Measurements from ENCODE around the gene NCAM1. TPM values are rescaled to one million over a fixed set of nuclear protein-coding genes. Genes with fewer than 3 reads are reported as not detected.

Gene NCAM1
- total RNA-seq, 1 donor from 2014 or later: 27.3 TPM

DNA sequence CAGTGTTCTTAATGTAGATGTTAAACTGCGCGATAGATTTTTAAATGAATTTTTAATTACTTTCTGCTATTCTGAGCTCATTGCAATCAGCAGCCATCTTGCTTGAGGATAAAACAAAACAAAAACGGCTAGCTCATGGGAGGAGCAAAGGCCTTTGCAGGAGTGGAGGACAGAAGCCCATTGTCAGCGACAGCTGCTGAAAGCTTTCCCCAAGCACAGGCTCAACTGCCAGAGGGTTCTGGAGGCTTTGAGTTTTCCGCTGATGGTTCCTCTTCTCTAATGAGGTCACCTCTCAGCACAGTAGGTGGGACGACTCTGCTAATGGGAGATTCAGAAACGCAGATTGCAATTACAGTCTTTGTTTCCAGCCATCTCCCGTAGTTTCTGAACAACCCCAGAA is 186.0 kb downstream of the NCAM1 start:
- H3K4me3 Mint-ChIP-seq (ENCODE audit: low read depth): no peak overlapping the region

DNA sequence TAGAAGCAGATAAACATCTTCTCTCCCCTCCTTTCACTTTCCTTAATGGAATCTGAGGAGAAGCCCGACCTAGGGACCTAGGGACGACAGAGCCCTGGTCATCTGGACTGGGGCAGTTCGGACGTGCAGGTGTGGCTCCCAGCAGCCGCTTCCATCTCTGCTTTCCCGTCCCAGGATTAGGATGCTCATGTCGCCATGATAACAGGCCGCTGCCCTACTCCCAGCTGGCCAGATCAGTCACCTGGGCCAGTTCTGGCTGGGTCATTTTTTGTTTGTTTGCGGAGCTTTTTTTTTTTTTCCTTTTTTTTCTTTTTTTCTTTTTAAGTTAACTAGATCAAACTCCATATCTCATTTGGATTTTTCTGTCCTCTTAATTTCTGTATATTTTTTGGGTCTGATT is 186.9 kb downstream of the NCAM1 start:
- H3K4me1 Mint-ChIP-seq (ENCODE audit: low read depth): peaks cover 7% of the 10 kb centered on the region
- H3K27me3 Mint-ChIP-seq: peaks cover 6% of the 10 kb centered on the region
- no peak overlapping the region for H3K4me3 Mint-ChIP-seq (ENCODE audit: low read depth)
- no peak for DNase-seq (ENCODE audit: low spot score, unreplicated experiment)
- H3K36me3 Mint-ChIP-seq (ENCODE audit: insufficient read depth): no peaks in the 10 kb centered on the region
- no peaks in the 10 kb centered on the region for H3K9me3 Mint-ChIP-seq (ENCODE audit: low read depth)
- TF ChIP-seq, protein P1, sequence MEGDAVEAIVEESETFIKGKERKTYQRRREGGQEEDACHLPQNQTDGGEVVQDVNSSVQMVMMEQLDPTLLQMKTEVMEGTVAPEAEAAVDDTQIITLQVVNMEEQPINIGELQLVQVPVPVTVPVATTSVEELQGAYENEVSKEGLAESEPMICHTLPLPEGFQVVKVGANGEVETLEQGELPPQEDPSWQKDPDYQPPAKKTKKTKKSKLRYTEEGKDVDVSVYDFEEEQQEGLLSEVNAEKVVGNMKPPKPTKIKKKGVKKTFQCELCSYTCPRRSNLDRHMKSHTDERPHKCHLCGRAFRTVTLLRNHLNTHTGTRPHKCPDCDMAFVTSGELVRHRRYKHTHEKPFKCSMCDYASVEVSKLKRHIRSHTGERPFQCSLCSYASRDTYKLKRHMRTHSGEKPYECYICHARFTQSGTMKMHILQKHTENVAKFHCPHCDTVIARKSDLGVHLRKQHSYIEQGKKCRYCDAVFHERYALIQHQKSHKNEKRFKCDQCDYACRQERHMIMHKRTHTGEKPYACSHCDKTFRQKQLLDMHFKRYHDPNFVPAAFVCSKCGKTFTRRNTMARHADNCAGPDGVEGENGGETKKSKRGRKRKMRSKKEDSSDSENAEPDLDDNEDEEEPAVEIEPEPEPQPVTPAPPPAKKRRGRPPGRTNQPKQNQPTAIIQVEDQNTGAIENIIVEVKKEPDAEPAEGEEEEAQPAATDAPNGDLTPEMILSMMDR (IDR thresholded peaks at IDR 0.05; ENCODE audit: unreplicated experiment): no peak
- H3K27ac Mint-ChIP-seq: no peak overlapping the region

More for the DNA sequence above, 186.0 kb downstream of the NCAM1 start:
- no peaks in the 10 kb centered on the region for H3K36me3 Mint-ChIP-seq (ENCODE audit: insufficient read depth)
- TF ChIP-seq, protein P1 (IDR thresholded peaks at IDR 0.05; ENCODE audit: unreplicated experiment): no peak
- H3K27ac Mint-ChIP-seq: no peak overlapping the region
- peaks cover 7% of the 10 kb centered on the region for H3K4me1 Mint-ChIP-seq (ENCODE audit: low read depth)
- H3K27me3 Mint-ChIP-seq: peaks cover 6% of the 10 kb centered on the region
- DNase-seq (ENCODE audit: low spot score, unreplicated experiment): no peak
- H3K9me3 Mint-ChIP-seq (ENCODE audit: low read depth): no peaks in the 10 kb centered on the region

DNA sequence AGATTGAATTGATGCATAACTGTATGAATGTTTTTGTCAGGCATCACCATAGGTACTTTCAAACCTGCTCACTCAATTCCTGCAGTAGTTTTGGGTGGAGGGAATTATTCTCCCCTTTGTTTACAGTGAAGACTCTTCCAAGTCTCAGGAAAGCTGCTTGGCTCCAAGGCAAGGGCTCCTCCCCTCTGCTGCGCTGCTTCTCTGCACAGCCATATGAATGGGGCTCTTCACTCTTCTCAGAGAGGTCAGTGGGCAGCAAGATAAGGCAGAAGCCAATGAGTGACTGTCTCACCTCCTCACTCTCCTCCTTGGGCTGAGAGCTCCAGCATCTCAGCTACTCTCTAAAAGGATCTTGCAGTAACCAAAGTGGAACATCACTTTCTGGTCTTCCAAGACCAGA is 187.4 kb downstream of the NCAM1 start:
- no peak overlapping the region for H3K27ac Mint-ChIP-seq
- peaks cover 5% of the 10 kb centered on the region for H3K4me1 Mint-ChIP-seq (ENCODE audit: low read depth)
- no peak for DNase-seq (ENCODE audit: low spot score, unreplicated experiment)
- no peak overlapping the region for H3K4me3 Mint-ChIP-seq (ENCODE audit: low read depth)
- peaks cover 6% of the 10 kb centered on the region for H3K27me3 Mint-ChIP-seq
- no peaks in the 10 kb centered on the region for H3K9me3 Mint-ChIP-seq (ENCODE audit: low read depth)
- TF ChIP-seq, protein P1 (IDR thresholded peaks at IDR 0.05; ENCODE audit: unreplicated experiment): no peak
- H3K36me3 Mint-ChIP-seq (ENCODE audit: insufficient read depth): no peaks in the 10 kb centered on the region

DNA sequence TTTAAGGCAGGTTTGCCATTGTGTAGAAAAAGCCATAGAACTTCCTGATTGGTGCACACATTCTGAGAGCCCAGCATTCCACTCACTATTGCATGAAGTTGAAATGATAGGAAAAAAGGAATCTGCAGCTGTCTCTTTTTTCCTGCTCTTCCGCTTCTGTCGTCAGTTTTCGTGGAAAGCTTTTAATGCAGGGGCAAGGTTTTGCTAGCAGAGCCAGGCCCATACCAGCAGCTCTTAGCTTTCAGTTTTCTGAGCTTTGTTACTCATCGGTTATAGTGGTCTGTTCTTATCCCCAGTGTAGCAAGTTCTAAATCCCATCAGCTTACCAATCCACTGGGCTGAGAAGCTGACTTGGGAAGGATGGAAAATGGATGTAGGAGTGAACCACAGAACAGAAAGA is 190.3 kb downstream of the NCAM1 start:
- Mint-ChIP-seq H3K4me1 (ENCODE audit: low read depth) (peaks cover 2% of the 10 kb centered on the region), H3K36me3 (ENCODE audit: insufficient read depth) (no peaks in the 10 kb centered on the region), H3K27me3 (peaks cover 6% of the 10 kb centered on the region), H3K27ac (no peak overlapping the region), H3K9me3 (ENCODE audit: low read depth) (no peaks in the 10 kb centered on the region), H3K4me3 (ENCODE audit: low read depth) (no peak overlapping the region)
- no peak for DNase-seq (ENCODE audit: low spot score, unreplicated experiment)
- TF ChIP-seq, protein P1 (IDR thresholded peaks at IDR 0.05; ENCODE audit: unreplicated experiment): no peak

DNA sequence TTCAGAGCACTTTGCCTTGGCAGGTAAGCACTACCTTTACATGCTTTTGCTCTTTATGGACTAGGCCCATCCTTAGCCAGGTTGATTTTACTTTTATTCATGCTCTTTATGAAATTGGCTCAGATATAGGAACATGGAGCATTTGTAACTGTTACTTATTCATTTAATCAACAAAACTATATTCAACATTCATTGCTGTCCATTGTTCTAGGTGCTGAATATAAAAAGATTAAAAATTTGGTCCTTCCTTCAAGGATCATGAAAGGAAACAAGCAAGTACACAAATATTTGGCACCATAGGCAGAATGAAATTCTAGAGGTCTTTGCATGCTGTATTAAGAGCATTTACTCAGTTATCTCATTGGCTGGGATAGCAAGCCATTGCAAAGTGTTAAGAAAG is 191.3 kb downstream of the NCAM1 start:
- TF ChIP-seq, protein P1 (IDR thresholded peaks at IDR 0.05; ENCODE audit: unreplicated experiment): no peak
- Mint-ChIP-seq H3K36me3 (ENCODE audit: insufficient read depth) (no peaks in the 10 kb centered on the region), H3K27me3 (peaks cover 6% of the 10 kb centered on the region), H3K9me3 (ENCODE audit: low read depth) (no peaks in the 10 kb centered on the region), H3K27ac (no peak overlapping the region), H3K4me1 (ENCODE audit: low read depth) (no peaks in the 10 kb centered on the region), H3K4me3 (ENCODE audit: low read depth) (no peak overlapping the region)
- DNase-seq (ENCODE audit: low spot score, unreplicated experiment): no peak

Data from progenitor cell of endocrine pancreas (in vitro differentiated cells).